Endometrium (tissue), 2 donors: ENCODE results near the gene GDPD2.

Source experiments
- FAIRE-seq: peaks from 2 replicates; lab custom pipeline; 2012; peaks lifted over from hg19 to GRCh38; lab: Jason Lieb, UNC
- donor health status: control.
- donor health status: control.

GDPD2 gene

DNA sequence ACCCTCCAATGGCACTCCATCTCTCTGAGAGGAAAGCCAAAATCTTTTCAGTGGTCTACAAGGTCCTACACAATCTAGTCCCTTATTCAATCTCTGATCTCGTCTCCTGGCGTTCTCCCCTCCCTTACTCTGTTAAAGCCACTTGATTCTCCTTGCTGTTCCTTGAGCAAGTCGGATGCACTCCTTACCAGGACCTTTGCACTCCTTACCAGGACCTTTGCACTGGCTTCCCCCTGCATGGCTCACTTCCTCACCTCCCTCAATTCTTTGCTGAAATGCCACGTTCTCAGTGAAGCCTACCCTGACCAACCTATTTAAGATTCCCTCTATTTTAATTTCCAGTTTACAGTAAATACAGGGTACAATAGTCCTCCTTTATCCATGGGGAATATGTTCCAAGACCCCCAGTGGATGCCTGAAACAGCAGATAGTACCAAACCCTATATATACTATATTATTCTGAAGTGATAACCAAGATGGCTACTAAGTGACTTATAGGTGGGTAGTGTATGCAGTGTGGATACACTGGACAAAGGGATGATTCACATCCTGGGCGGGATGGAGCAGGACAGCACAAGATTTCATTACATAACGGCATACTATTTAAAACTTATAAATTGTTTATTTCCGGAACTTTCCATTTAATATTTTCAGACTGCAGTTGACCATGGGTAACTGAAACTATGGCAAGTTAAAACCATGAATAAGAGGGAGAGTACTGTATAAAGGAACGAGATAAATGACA is 15.0 kb downstream of the GDPD2 start:
- FAIRE-seq = no peak

- FAIRE-seq = no peak
Measured at GRCh38 chrX:70439016-70439415, 15.9 kb downstream of the GDPD2 start.

GRCh38 chrX:70442224-70442623 is 19.1 kb downstream of the GDPD2 start:
- no peak for FAIRE-seq

GRCh38 chrX:70444326-70444945 is 21.3 kb downstream of the GDPD2 start, which contains the start of gene DLG3:
DLG3 (plus strand) TSS chrX:70444835; CDS start chrX:70445202, 367 bp downstream.
- no peak for FAIRE-seq

GRCh38 chrX:70444946-70445656 is 22.0 kb downstream of the GDPD2 start:
- FAIRE-seq = no peak

DNA sequence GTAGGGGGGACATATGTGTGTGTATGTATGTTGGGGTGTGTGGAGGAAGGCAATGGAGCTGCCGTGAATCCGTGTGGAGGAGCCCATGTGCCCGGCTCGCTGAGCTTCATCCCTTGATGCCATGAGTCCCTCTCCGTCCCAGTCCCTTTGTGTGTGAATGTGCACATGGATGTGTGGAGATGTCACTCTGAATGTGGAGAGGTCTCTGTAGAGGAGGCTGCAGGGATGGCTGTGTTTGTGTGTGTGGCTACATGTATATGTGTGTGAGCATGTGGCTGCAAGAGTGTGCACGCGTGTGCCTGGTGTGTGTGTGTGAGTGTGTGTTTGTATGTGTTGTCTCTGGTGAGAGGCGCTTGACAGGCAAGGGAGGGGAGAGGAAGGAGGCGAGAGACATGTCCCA is 22.8 kb downstream of the GDPD2 start:
- no peak for FAIRE-seq

DNA sequence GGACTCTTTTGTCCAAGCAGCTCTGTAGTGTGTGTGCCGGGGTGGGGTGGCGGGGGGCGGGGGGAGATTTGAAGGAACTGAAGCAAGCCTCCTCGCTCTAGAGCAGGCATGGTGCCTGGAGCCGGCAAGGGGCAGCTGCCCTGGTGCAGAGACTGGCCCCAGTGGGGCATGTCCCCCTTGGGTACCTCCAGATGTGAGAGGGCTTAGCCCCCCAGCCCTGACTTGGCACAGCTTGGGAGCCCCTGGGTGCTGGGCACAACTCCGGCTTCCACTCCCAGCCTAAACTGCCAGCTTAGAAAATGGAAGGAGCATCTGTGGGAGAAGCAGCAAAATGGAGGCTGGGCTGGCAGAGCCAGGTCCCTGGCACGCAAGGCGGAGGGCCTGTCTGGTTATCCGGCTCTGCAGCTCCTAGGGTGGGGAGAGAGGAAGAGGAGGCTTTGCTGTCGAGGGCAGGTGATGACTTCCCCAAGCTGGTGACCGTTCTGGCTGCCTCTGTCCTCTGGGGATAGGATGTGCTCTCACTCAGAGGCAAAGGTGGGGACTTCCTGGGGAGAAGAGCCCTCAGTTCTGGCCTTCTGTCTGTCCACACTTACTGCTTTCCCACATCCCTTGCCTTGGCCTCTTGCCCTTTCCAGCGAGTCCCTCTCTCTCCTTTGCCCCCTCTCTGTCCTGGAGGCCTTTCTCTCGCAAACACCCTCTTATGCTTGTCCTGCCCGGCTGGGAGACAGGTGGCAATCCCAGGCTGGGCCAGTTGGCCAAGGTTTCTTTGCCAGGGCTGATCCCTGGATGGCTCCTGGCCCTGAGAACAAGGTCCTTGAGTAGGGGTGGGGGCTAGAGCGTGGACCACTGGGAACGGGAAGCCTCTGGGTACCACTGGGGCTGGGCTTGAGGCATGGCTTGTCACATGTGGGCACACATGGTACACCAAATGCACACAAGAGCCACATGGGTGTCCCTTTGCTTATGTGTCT is 23.6 kb downstream of the GDPD2 start:
- FAIRE-seq = no peak

- no peak for FAIRE-seq
Measured at GRCh38 chrX:70449457-70449966, 26.4 kb downstream of the GDPD2 start.

- no peak for FAIRE-seq
Measured at GRCh38 chrX:70452143-70452733, 29.1 kb downstream of the GDPD2 start.

- no peak for FAIRE-seq
Measured at GRCh38 chrX:70453024-70453618, 30.0 kb downstream of the GDPD2 start.

DNA sequence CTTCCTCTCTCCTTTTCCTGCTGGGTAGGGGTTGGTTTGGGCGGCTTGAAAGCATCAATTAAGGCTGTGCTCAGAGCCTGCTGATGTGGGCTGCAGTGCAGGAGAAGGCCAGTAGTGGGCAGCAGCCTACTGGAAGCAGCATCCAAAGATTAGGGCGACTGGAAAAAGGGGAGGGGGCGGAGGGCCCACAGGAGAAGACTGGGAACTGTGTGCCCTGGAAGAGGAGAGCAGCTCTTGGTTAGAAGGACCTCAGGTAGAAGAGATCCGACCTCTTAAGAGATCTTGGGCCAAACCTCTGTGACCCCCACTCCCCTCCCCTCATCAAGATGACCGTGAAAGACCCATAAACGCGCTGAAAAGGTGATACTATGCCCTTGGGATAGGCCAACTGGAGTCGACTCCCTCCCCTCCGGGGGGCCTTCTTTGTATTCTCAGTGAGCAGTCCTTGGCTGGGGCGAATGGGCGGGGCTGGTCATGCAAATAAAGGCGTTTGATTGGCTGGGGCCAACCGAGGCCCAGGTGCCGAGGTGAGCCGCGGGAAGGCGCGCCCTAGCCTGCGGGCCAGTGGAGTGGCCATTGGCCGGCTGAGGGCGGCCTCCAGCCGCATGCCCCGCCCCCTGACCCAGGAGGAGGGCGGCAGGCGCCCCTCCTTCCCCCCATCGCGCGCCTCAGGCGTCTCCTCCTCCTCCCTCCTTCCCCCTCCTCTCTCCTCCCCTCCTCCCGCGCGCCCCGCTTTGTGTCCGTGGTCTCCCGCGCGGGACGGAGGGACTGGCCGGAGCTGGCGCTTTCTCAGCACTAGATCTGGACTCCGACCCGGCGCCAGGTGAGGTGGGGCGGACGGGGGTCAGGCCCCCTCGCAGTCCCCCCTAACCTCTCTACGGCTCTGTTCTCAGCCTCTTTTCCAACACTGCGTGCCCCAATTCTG is 31.6 kb downstream of the GDPD2 start:
- FAIRE-seq = no peak

DNA sequence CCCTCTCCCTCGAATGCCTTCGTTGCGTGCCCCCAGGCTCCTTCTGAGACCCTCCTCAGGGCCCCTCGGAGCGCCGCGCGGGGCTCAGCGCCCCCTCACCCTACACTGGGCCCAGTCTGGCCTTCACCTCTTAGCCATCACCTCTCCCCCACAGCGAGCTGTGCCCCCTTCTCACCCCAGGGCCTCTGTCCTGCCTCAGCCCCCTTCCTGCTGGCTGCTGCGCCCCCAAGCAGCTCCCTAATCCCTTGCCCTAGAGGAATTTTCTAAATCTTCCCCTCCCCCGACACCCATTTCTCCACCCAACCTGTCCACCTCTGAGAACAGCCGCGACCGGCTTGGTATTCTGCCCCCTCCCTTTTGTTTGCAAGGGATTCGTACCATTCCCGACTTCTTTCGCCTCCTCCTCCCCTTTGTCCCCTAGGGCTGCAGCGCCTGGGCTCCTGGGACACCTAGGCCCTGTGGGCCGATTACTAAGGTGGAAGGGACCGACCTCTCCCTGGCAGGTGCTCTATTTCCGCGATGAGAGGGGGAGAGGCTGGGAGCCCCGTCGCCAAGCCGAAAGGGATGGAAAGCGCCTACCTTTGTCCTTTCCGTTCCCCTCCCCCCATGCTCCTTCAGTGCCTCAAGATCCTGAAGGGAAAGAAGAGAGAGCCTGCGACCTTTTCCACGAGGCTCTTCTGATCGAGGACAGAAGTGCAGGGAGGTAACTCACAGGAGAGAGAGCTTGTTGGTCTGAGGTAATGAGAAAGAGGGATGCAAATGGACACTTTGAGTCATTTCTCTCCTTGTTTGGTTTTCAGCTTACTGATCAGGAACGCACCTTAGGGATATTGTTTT is 32.5 kb downstream of the GDPD2 start:
- FAIRE-seq = no peak

GRCh38 chrX:70456256-70456655 is 33.1 kb downstream of the GDPD2 start:
- no peak for FAIRE-seq

- no peak for FAIRE-seq
Measured at GRCh38 chrX:70461026-70461425, 37.9 kb downstream of the GDPD2 start.

DNA sequence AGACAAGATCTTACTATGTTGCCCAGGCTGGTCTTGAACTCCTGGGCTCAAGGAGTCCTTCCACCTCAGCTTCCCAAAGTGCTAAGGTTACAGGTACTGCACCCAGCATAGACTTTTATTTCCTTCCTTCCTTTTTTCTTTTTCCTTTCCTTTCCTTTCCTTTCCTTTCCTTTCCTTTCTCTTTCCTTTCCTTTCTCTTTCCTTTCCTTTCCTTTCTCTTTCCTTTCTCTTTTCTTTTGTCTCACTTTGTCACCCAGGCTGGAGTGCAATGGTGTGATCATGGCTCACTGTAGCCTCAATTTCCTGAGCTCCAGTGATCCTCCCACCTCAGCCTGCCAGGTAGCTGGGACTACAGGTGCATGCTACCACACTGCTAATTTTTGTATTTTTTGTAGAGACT is 40.9 kb downstream of the GDPD2 start:
- no peak for FAIRE-seq

DNA sequence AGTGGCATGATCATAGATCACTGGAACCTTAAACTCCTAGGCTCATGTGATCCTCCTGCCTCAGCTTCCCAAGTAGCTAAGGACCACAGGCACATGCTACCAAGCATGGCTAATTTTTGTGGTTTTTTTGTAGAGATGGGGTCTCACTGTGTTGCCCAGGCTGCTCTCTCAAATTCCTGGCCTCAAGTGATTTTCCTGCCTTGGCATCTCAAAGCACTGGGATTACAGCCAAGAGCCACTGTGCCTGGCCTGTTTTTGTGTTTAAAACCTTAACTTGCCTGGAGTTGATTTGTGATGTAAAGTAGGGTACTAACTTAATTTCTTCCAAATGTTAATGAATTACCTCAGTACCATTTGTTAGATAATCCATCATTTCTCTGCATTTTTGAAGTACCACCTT is 43.9 kb downstream of the GDPD2 start:
- FAIRE-seq = no peak

GRCh38 chrX:70468709-70469108 is 45.6 kb downstream of the GDPD2 start:
- FAIRE-seq = no peak

DNA sequence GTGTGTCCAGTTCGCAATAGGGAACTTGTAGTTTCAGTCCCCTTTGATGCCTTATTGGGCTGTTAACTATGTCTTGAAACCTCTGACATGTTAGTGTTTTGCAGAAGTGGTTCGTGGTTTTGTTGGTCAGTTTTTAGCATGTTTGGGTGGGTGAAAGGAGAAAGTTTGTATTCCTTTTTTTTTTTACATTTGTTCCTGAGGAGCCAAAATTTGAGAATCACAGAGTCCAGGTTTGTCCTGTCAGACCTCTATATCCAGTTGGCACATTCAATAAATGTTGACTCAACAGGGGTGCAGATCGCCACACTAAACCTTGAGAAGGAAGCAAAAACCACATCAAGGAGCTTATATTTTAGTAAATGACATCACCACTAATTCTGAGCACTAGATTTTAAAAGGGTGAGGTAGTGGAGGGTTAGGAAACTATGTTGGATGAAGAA is 47.8 kb downstream of the GDPD2 start:
- no peak for FAIRE-seq
